Measurements from ENCODE around the gene SLC45A1.
"Not testable (repeated sequence)": the region's sequence is repeated elsewhere in the genome, so short reads cannot be mapped to it uniquely, and the experiment has no call there.

The SLC45A1 gene

GRCh38 chr1:8317647-8318381, at the start of gene SLC45A1:
TSS of gene SLC45A1 (plus strand) at chr1:8318114. CDS start at chr1:8324330, 6,216 bp downstream.
- no peak for DNase-seq

GRCh38 chr1:8273036-8273435, 44.9 kb upstream of the SLC45A1 start:
- DNase-seq: no peak

- no peak for DNase-seq
Observed at GRCh38 chr1:8274352-8274751, 43.6 kb upstream of the SLC45A1 start.

DNA sequence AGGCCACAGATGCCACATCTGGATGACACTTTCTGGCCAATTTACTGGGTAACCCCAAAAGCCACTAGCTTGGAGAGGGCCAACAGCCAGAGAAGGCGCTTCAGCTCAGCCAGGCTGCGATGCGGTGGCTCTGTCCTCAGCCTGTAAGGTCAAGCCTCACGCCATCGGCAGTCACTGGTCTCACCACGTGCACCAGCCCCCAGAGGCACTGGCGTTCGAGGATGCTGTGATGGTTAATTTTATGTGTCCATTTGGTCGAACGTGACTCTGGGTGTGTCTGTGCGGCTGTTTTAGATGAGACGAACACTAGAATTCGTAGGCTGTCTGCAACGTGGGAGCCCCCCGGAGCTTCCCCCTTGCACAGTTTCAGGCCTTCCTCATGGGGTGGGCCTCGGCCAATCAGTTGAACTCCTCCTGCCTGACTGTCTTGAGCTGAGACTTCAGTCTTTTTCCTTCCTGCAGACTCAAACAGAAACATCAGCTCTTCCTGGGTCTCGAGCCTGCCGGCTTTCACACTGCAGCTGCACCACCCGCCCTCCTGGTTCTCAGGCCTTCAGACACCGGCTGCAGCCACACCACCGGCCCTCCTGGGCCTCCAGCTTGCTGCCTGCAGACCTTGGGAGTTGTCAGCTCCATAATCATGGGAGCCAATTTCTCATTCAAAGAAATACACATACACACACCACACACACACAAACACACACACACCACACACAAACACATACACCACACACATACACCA, 41.6 kb upstream of the SLC45A1 start:
- DNase-seq: no peak

GRCh38 chr1:8276932-8277331, 41.0 kb upstream of the SLC45A1 start:
- DNase-seq: no peak

- DNase-seq: not testable (repeated sequence)
Observed at GRCh38 chr1:8278677-8279076, 39.2 kb upstream of the SLC45A1 start.

- no peak for DNase-seq
Observed at GRCh38 chr1:8281843-8282509, 35.9 kb upstream of the SLC45A1 start.

DNA sequence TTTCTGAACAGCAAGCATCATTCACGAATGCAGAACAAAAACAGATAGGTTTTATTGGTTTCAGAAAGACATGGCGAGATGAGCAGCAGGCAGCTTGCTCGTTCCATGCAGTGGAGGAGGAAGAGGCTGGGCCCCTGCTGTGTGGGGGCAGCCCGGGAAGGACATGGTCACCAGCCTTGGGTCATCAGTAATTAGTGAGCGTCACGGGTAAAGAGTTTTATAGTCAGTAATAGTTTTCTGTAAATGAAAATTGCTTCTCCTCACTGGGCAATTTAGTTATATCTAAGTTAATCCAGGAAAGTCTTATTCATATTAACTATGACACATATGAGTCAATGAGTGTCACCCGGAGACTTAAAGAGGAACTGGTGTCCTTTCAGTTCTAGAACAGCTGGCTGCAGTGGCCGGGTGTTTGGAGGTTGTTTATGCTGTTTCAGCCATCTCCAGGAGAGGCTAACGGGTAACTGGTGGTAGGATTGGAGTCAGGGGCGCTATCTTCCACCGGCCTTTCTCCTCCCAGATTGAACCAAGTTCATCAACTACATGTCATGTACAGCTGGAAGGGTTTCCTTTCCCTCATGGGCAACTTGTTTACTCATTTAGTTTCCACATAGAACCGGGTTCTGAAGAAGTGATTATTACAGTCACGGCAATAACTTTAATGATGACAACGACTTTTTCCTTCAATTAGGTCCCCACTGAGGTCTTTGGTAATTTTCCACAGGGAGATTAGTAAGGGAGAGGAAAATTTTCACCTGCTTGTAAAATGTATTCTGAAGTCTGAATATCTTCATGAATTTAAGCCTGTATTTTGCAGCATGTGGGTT, 34.6 kb upstream of the SLC45A1 start:
- DNase-seq: no peak

DNA sequence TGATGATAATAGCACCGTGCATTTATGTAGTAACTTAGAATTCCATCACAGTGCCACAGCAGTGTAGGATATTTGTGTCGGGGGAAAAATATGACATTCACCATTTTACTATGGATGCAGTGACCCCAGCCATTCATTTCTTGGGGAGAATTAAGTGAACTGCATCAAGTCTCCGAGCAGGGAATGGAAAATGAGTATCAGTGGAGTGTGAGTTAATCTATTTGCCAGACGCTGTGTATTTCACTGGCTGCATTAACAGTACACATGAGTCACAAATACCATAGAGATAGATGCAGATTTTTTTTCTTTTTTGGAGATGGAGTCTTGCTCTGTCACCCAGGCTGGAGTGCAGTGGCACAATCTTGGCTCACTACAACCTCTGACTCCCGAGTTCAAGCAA, 33.8 kb upstream of the SLC45A1 start:
- DNase-seq: no peak

DNA sequence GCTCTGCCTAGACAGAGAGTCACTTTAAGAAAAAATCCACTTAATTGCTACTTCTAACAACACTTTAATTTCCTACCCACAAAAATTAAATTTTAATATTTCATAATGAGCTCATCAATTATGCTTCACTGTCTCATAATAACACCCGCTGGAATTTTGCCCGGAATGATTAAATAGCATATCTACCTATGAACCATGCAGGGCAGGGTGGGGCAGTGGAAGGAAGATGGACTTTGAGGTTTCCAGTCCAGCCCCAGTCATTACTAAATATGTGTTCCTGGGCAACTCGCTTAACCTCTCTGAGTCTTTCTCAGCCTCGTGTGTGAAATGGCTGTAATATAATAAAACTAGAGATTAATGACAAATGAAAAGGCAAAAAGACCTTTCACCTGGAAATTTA, 32.8 kb upstream of the SLC45A1 start:
- no peak for DNase-seq

- DNase-seq: no peak
Observed at GRCh38 chr1:8285965-8286364, 31.9 kb upstream of the SLC45A1 start.

- no peak for DNase-seq
Observed at GRCh38 chr1:8293118-8293517, 24.8 kb upstream of the SLC45A1 start.

- DNase-seq: no peak
Observed at GRCh38 chr1:8293641-8294169, 24.2 kb upstream of the SLC45A1 start.

GRCh38 chr1:8294170-8294697, 23.7 kb upstream of the SLC45A1 start:
- no peak for DNase-seq

GRCh38 chr1:8297245-8297644, 20.7 kb upstream of the SLC45A1 start:
- no peak for DNase-seq

- DNase-seq: no peak
Observed at GRCh38 chr1:8299963-8300362, 18.0 kb upstream of the SLC45A1 start.

DNA sequence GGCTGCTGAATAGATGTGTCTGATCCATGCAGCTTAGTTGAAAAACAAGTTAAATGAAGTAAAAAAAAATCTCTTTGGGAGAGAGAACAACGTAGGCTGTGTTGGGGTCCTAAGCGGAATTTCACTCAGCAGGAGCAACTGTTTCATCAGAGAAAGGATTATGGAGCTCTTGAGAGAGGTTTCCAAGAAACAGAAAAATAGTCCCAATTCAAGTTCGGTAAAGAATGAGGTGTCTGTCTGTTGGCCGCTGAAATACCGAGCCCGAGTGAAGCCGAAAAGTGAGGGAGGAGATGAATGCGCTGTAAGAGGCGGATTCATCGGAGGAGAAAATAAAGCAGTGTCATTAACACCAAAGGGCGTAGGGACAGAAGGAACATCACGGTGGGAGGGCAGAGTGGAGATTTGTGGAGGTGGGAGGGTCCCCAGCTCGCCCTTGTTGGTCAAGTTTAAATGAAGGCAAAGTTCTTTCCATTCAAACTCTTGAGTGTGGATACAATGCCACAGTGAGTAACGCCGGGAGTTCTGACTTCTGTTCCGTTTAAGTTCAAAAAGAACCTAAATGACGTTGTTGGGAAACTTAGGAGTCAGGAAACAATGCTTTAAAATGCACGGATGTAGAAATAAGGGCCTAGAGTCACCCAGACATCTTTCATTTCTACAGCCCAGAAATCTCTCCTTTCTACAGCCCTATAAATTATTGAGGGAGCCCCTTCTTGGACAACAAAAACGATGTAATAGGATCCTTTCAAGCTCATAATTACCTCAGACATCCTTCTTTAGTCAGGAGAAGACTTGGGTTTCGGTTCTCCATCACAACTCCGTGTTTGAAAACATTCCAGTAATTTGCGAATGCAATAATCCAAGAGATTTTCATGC, 15.6 kb upstream of the SLC45A1 start:
- no peak for DNase-seq

GRCh38 chr1:8303141-8303540, 14.8 kb upstream of the SLC45A1 start:
- no peak for DNase-seq

DNA sequence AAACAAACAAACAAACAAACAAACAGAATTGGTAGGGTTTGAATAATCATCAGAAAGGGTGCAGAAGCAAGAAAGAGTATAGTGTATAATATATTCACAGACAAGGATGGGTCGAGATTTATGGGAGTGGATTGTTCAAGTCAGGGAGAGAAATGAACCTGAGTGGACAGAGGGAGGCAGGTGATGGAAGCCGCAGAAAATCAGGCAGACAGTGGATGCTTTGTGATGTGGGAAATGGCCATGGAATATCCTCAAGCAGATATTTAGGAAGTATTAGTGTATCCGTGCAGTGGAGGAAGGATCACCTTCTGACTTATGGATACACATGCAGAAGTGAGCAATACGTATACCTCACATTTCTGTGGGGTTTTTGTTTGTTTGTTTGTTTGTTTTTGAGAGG, 14.0 kb upstream of the SLC45A1 start:
- DNase-seq: no peak

GRCh38 chr1:8307628-8308027, 10.3 kb upstream of the SLC45A1 start:
- DNase-seq: no peak

DNA sequence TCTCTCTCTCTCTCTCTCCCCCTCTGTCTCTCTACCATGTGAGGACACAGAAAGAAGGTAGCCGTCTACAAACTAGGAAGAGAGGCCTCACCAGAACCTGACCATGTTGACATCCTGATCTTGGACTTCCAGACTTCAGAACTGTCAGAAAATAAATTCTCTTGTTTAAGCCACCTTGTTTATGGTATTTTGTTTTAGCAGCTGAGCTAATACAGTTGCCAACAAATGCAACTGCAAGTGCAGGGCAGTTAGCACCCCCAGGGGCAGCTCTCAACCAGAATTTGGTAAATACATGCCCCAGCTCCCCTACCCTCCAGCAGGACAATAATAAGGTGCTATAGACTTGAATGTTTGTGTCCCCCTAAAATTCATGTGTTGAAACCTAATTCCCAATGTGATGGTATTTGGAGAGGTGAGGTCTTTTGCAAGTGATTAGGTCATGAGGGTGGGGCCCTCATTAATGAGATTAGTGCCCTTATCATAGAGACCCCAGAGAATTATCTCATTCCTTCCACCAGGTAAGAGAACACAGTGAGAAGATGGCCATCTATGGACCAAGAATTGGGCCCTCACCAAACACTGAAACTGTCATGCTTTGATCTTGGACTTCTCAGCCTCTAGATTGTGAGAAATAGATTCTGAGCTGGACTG, 6.7 kb upstream of the SLC45A1 start:
- no peak for DNase-seq
